Anterior cingulate cortex (tissue), 58 donors: Measurements from ENCODE around the gene SORL1.
A peak's percentile ranks its signal among the peaks of the same experiment; 100 is the strongest.
"Not testable (repeated sequence)": the region's sequence is repeated elsewhere in the genome, so short reads cannot be mapped to it uniquely, and the experiment has no call there.

ENCODE experiments used
- DNase-seq, 58 donors: peaks; one replicate each; lab custom pipeline; 2025; lab: John Stamatoyannopoulos, UW

SORL1 gene

GRCh38 chr11:121499405-121499804 is 47.3 kb downstream of the SORL1 start:
- DNase-seq: no peak

GRCh38 chr11:121500275-121500674 is 48.2 kb downstream of the SORL1 start:
- no peak for DNase-seq

GRCh38 chr11:121500717-121501116 is 48.6 kb downstream of the SORL1 start:
- no peak for DNase-seq

- no peak for DNase-seq
These were observed 50.9 kb downstream of the SORL1 start for GRCh38 chr11:121503051-121503450.

GRCh38 chr11:121506237-121506636 is 54.1 kb downstream of the SORL1 start:
- not testable (repeated sequence) for DNase-seq

GRCh38 chr11:121508449-121508848 is 56.3 kb downstream of the SORL1 start:
- DNase-seq: peak in 23 of 58 donors; percentile 10 to 76 (median 25)

GRCh38 chr11:121510438-121510837 is 58.3 kb downstream of the SORL1 start:
- DNase-seq: no peak

GRCh38 chr11:121512468-121513465 is 60.7 kb downstream of the SORL1 start:
- DNase-seq: peak in 23 of 58 donors; percentile 17 to 73 (median 43)

- peak in 1 of 58 donors; percentile 22 for DNase-seq
These were observed 61.7 kb downstream of the SORL1 start for GRCh38 chr11:121513807-121514206.

- DNase-seq: no peak
These were observed 62.6 kb downstream of the SORL1 start for GRCh38 chr11:121514432-121515334.

GRCh38 chr11:121515335-121515671 is 63.2 kb downstream of the SORL1 start:
- no peak for DNase-seq

- DNase-seq: no peak
These were observed 65.9 kb downstream of the SORL1 start for GRCh38 chr11:121517996-121518395.

- DNase-seq: no peak
These were observed 68.4 kb downstream of the SORL1 start for GRCh38 chr11:121520243-121521144.

- DNase-seq: peak in 1 of 58 donors; percentile 40
These were observed 69.3 kb downstream of the SORL1 start for GRCh38 chr11:121521145-121522042.

GRCh38 chr11:121522043-121522941 is 70.2 kb downstream of the SORL1 start:
- DNase-seq: no peak

- DNase-seq: no peak
These were observed 71.6 kb downstream of the SORL1 start for GRCh38 chr11:121523581-121524232.

- DNase-seq: peak in 21 of 58 donors; percentile 13 to 59 (median 33)
These were observed 72.1 kb downstream of the SORL1 start for GRCh38 chr11:121524233-121524631.
